ENCODE data around the gene UBE2O. TPM values are rescaled to one million over a fixed set of nuclear protein-coding genes. Genes with fewer than 3 reads are reported as not detected.

UBE2O gene
- total and polyA plus RNA-seq, 9 donors = 8.3 to 37.2 (median 27.9) TPM

DNA sequence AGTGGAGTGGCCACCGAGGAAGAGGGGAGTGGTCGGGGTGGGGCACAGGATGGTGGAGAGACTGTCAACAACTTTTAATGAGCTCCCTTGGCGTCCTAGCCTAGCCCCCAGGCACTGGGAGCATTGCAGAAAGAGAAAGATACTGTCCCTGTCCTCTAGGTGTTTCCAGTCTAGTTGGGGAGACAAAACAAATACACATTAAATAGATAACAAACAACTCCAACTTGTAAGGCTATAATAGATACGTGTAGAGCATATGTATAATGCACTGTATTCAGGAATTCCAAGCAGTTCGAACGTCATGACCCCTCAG is 435 bp upstream of the UBE2O start:
- H3K4me3 ChIP-seq = no peak overlapping the region
- peaks cover 2% of the 10 kb centered on the region for H3K4me1 ChIP-seq (ENCODE audit: insufficient read depth)
- TF ChIP-seq EP300 (IDR thresholded peaks at IDR 0.05) (no peak), POLR2A (IDR thresholded peaks at IDR 0.05) (no peak), CTCF (IDR thresholded peaks at IDR 0.05) (no peak)
- H3K27ac ChIP-seq = no peak overlapping the region
- no peak for DNase-seq
- no peaks in the 10 kb centered on the region for H3K9me3 ChIP-seq
- intact Hi-C loops (cut with DNase I) = loop anchor here in 1 of 4 donors (10.0 kb wide), 1 partner anchor 49 kb away; no protein-coding TSS in a partner anchor
- WGBS, 3 donors = 13 to 19% (median 19%) methylated on average over 6 of the region's 6 CpGs
- H3K36me3 ChIP-seq = no peaks in the 10 kb centered on the region
- no peaks in the 10 kb centered on the region for H3K27me3 ChIP-seq

- no peak for DNase-seq
- no peak overlapping the region for H3K27ac ChIP-seq
- intact Hi-C loops (cut with DNase I) = loop anchor here in 1 of 4 donors (10.0 kb wide), 1 partner anchor 47 kb away; no protein-coding TSS in a partner anchor
- 0 to 2% (median 1%) methylated on average over 25 to 29 of the region's 29 CpGs for WGBS, 3 donors
- no peak for TF ChIP-seq EP300 (IDR thresholded peaks at IDR 0.05)
- TF ChIP-seq POLR2A (IDR thresholded peaks at IDR 0.05) = no peak
- TF ChIP-seq CTCF (IDR thresholded peaks at IDR 0.05) = no peak
- no peaks in the 10 kb centered on the region for H3K27me3 ChIP-seq
- peaks cover 4% of the 10 kb centered on the region for H3K4me1 ChIP-seq (ENCODE audit: insufficient read depth)
- H3K9me3 ChIP-seq = no peaks in the 10 kb centered on the region
- H3K4me3 ChIP-seq = peak overlapping the region; percentile 65
- H3K36me3 ChIP-seq = no peaks in the 10 kb centered on the region
Measured at GRCh38 chr17:76452127-76452659, 759 bp downstream of the UBE2O start.

GRCh38 chr17:76451506-76451905 is 1.4 kb downstream of the UBE2O start:
- 50 to 66% (median 61%) methylated on average over 6 of the region's 6 CpGs for WGBS, 3 donors
- H3K27ac ChIP-seq = no peak overlapping the region
- DNase-seq = no peak
- H3K36me3 ChIP-seq = no peaks in the 10 kb centered on the region
- no peaks in the 10 kb centered on the region for H3K9me3 ChIP-seq
- peaks cover 4% of the 10 kb centered on the region for H3K4me1 ChIP-seq (ENCODE audit: insufficient read depth)
- H3K27me3 ChIP-seq = no peaks in the 10 kb centered on the region
- intact Hi-C loops (cut with DNase I) = loop anchor here in 1 of 4 donors (10.0 kb wide), 1 partner anchor 47 kb away; no protein-coding TSS in a partner anchor
- TF ChIP-seq POLR2A (IDR thresholded peaks at IDR 0.05) (no peak), CTCF (IDR thresholded peaks at IDR 0.05) (no peak), EP300 (IDR thresholded peaks at IDR 0.05) (no peak)
- no peak overlapping the region for H3K4me3 ChIP-seq

DNA sequence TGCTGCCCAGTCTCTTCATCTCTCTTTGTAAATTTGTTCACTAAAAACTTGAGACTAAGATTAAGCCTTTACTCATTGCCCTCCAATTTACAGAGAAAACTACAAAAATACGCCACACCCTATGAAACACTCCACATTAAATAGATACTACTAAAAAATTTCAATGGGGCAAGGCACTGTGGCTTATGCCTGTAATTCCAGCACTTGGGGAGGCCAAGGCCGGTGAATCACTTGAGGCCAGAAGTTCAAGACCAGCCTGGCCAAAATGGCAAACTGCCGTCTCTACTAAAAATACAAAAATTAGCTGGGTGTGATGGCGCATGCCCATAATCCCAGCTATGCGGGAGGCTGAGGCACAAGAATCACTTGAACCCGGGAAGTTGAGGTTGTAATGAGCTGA is 3.8 kb downstream of the UBE2O start:
- Histone ChIP-seq H3K36me3 (no peaks in the 10 kb centered on the region), H3K27me3 (no peaks in the 10 kb centered on the region), H3K4me1 (ENCODE audit: insufficient read depth) (peaks cover 4% of the 10 kb centered on the region), H3K4me3 (no peak overlapping the region), H3K9me3 (no peaks in the 10 kb centered on the region), H3K27ac (no peak overlapping the region)
- WGBS, 3 donors = 86 to 94% (median 89%) methylated on average over 6 of the region's 6 CpGs
- TF ChIP-seq POLR2A (IDR thresholded peaks at IDR 0.05) (no peak), EP300 (IDR thresholded peaks at IDR 0.05) (no peak), CTCF (IDR thresholded peaks at IDR 0.05) (no peak)
- intact Hi-C loops (cut with DNase I) = loop anchor here in 1 of 4 donors (5.0 kb wide), 1 partner anchor 37 kb away; no protein-coding TSS in a partner anchor
- DNase-seq = no peak

All from ovary (tissue), 9 donors.